SK-N-SH (cell line): ENCODE measurements around the gene COL24A1. TPM values are rescaled to one million over a fixed set of nuclear protein-coding genes. Genes with fewer than 3 reads are reported as not detected.

Experiments used
- CTCF ChIA-PET: fragments of 300-600, 350-600 bp; formaldehyde crosslinking; extraction: SDS; loops from one replicate; lab custom pipeline; 2021; lab: Yijun Ruan, JAX
- POLR2A ChIA-PET: fragments of 350-600 bp; sonication (Branson Sonifier 250); formaldehyde crosslinking; extraction: SDS; loops from one replicate; lab custom pipeline; 2020; ENCODE audit warnings: antibody characterized with exemption, inconsistent platforms; lab: Yijun Ruan, JAX
- DNase-seq: peaks from one replicate; pipeline ENCODE4 v3.0.0; 2012
- H2AFZ ChIP-seq: fragments of 200-600 bp; sonication (generic); 2 replicates; pipeline ENCODE4 v1.8.1; 2016; ENCODE audit warnings: antibody characterized with exemption, mild to moderate bottlenecking, low read depth
- H3F3A ChIP-seq: fragments of 200-600 bp; sonication (generic); replicated peaks from 2 replicates; pipeline ENCODE3; 2016; ENCODE audit warnings: antibody characterized with exemption, mild to moderate bottlenecking; ENCODE audit not compliant: insufficient read depth
- H3K27ac ChIP-seq, 2 experiments: fragments of 200-500 bp in 1 of 2; fragments of 200-600 bp in 1 of 2; sonication (Bioruptor generic) in 1 of 2; sonication (generic), shearing (Covaris generic) in 1 of 2; 2 replicates each; pipeline versions ENCODE4 v1.5.1 to v1.6.1; 2014 to 2016; ENCODE audit warnings: low read depth in 2 of 2, inconsistent platforms in 1 of 2, low read length in 1 of 2, mild to moderate bottlenecking in 1 of 2, mixed read lengths in 1 of 2
- H3K27me3 ChIP-seq: fragments of 200-600 bp; sonication (generic), shearing (Covaris generic); 2 replicates; pipeline ENCODE4 v1.6.1; 2016; ENCODE audit warnings: mixed run types; ENCODE audit not compliant: insufficient read depth
- H3K36me3 ChIP-seq, 2 experiments: fragments of 200-500 bp in 1 of 2; fragments of 200-600 bp in 1 of 2; sonication (Bioruptor generic) in 1 of 2; sonication (generic) in 1 of 2; replicated peaks in 1 of 2; 2 replicates each; pipeline versions ENCODE3 to v1.5.1; 2014 to 2016; ENCODE audit warnings: low read length in 1 of 2, mild to moderate bottlenecking in 1 of 2; ENCODE audit not compliant: insufficient read depth in 2 of 2, control insufficient read depth in 1 of 2
- H3K4me1 ChIP-seq, 2 experiments: fragments of 200-500 bp in 1 of 2; fragments of 200-600 bp in 1 of 2; sonication (Bioruptor generic) in 1 of 2; sonication (generic), shearing (Covaris generic) in 1 of 2; 2 replicates each; pipeline versions ENCODE4 v1.5.1 to v1.6.1; 2014 to 2016; ENCODE audit warnings: low read depth in 1 of 2, low read length in 1 of 2, mixed run types in 1 of 2; ENCODE audit not compliant: insufficient read depth in 2 of 2, control insufficient read depth in 1 of 2
- H3K4me2 ChIP-seq: fragments of 200-600 bp; sonication (generic), shearing (Covaris generic); 2 replicates; pipeline ENCODE4 v1.6.1; 2017; ENCODE audit warnings: mixed run types
- H3K4me3 ChIP-seq, 2 experiments: fragments of 200-500 bp in 1 of 2; fragments of 200-600 bp in 1 of 2; sonication (Bioruptor generic) in 1 of 2; sonication (generic), shearing (Covaris generic) in 1 of 2; 2 replicates each; pipeline versions ENCODE4 v1.5.1 to v1.8.1; 2014 to 2016; ENCODE audit warnings: low read depth in 2 of 2, inconsistent platforms in 1 of 2, low read length in 1 of 2, mild to moderate bottlenecking in 1 of 2, mixed read lengths in 1 of 2, moderate library complexity in 1 of 2
- H3K79me2 ChIP-seq: fragments of 200-600 bp; sonication (generic); 2 replicates; pipeline ENCODE4 v1.8.1; 2017; ENCODE audit warnings: mild to moderate bottlenecking; ENCODE audit not compliant: insufficient read depth
- H3K9ac ChIP-seq: fragments of 200-600 bp; sonication (generic); 2 replicates; pipeline ENCODE4 v1.6.1; 2017; ENCODE audit warnings: mixed run types
- H3K9me2 ChIP-seq: fragments of 200-600 bp; sonication (generic); 2 replicates; pipeline ENCODE4 v1.6.1; 2017; ENCODE audit warnings: mixed run types
- H3K9me3 ChIP-seq: fragments of 200-600 bp; sonication (generic); 2 replicates; pipeline ENCODE4 v1.6.1; 2017; ENCODE audit warnings: mixed run types, mild to moderate bottlenecking, moderate library complexity
- H4K20me1 ChIP-seq: fragments of 200-600 bp; sonication (generic); 2 replicates; pipeline ENCODE4 v1.6.1; 2017; ENCODE audit warnings: mild to moderate bottlenecking, mixed run types; ENCODE audit not compliant: insufficient read depth
- ELF1 ChIP-seq: IDR thresholded peaks from 2 replicates; pipeline ENCODE4 v1.4.0; 2012
- EP300 ChIP-seq, 2 experiments: IDR thresholded peaks; 2 replicates each; pipeline versions ENCODE4 v1.4.0 to v1.6.1; 2012; ENCODE audit warnings: borderline replicate concordance in 1 of 2, low read depth in 1 of 2, low read length in 1 of 2
- FOSL2 ChIP-seq: IDR thresholded peaks from 2 replicates; pipeline ENCODE4 v1.4.0; 2012; ENCODE audit warnings: low read depth, mild to moderate bottlenecking, moderate library complexity, borderline replicate concordance
- FOXM1 ChIP-seq: IDR thresholded peaks from 2 replicates; pipeline ENCODE4 v1.4.0; 2012; ENCODE audit warnings: low read depth, mild to moderate bottlenecking
- GATA2 ChIP-seq: sonication (generic); formaldehyde crosslinking; IDR thresholded peaks from 2 replicates; pipeline ENCODE4 v1.5.0; 2020; ENCODE audit warnings: mild to moderate bottlenecking, missing genetic modification reagents
- NFIC ChIP-seq: IDR thresholded peaks from 2 replicates; pipeline ENCODE4 v1.4.0; 2012; ENCODE audit warnings: borderline replicate concordance
- RAD21 ChIP-seq: IDR thresholded peaks from 2 replicates; pipeline ENCODE4 v1.6.1; 2012; ENCODE audit warnings: mild to moderate bottlenecking, low read length
- RCOR1 ChIP-seq: fragments of 150-350 bp; IDR thresholded peaks from 2 replicates; pipeline ENCODE4 v1.6.1; 2017; ENCODE audit warnings: antibody characterized with exemption, low read length
- RXRA ChIP-seq: IDR thresholded peaks from 2 replicates; pipeline ENCODE4 v1.4.0; 2012; ENCODE audit warnings: low read depth, mild to moderate bottlenecking, borderline replicate concordance
- SIN3A ChIP-seq: IDR thresholded peaks from 2 replicates; pipeline ENCODE4 v1.6.1; 2012; ENCODE audit warnings: low read depth, mild to moderate bottlenecking, low read length, moderate library complexity, borderline replicate concordance
- TAF1 ChIP-seq: IDR thresholded peaks from 2 replicates; pipeline ENCODE4 v1.6.1; 2012; ENCODE audit warnings: low read depth, mild to moderate bottlenecking, low read length, moderate library complexity, borderline replicate concordance
- TCF12 ChIP-seq: IDR thresholded peaks from 2 replicates; pipeline ENCODE4 v1.4.0; 2012
- WGBS: methylation state at CpG from one replicate; pipeline ENCODE4 v1.1.6; 2017; ENCODE audit warnings: low lambda C conversion rate; 5-methylcytosine and 5-hydroxymethylcytosine counted together
- polyA plus RNA-seq, 3 experiments: library from polyadenylated mRNA; depleted of rRNA; stranded (reverse); fragments of >200 nt; gene quantifications; 2 replicates each; pipeline ENCODE4 v1.2.3, GENCODE V29; 2012
- TF ChIP-seq, protein P1 (sequence below): IDR thresholded peaks from 2 replicates; pipeline ENCODE4 v1.4.0; 2012; ENCODE audit warnings: low read depth, borderline replicate concordance
- TF ChIP-seq, protein P2 (sequence below): IDR thresholded peaks from 2 replicates; pipeline ENCODE4 v1.6.1; 2012; ENCODE audit warnings: mild to moderate bottlenecking, low read depth, low read length, moderate library complexity
- TF ChIP-seq, protein P3 (sequence below): fragments of 150-350 bp; IDR thresholded peaks from 2 replicates; pipeline ENCODE4 v1.6.1; 2017; ENCODE audit warnings: antibody characterized with exemption, low read length, low read depth, borderline replicate concordance

Gene COL24A1
- polyA plus RNA-seq, 1 of the 3 experiments (the other 2 are of a cell fraction) = not detected

DNA sequence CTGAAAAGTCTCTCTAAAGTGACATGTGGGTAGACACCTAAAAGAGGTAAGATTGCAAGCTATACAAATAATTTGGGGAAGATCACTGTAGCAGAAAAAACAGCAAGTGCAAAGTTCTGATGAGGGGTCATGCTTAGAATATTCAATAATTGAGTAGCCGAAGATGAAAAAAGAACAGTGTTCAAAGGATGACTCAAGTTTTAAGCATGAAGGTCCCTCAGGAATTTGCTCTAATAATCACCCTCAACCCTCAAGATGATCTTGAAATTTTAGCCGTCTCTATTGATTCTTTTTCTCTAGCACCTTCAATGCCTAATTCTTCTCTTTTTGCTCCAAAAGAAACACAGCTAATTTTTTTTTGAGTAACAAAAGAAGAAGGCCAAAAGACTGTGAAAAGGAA, 257.7 kb downstream of the COL24A1 start:
- no peaks in the 10 kb centered on the region for H3K4me1 ChIP-seq
- no peaks in the 10 kb centered on the region for H4K20me1 ChIP-seq
- POLR2A ChIA-PET = no interaction called here
- no peaks in the 10 kb centered on the region for H3K79me2 ChIP-seq
- no peak overlapping the region for H2AFZ ChIP-seq
- H3K36me3 ChIP-seq = no peaks in the 10 kb centered on the region
- H3K9me3 ChIP-seq = no peaks in the 10 kb centered on the region
- H3K27me3 ChIP-seq = no peaks in the 10 kb centered on the region
- H3K4me2 ChIP-seq = no peak overlapping the region
- CTCF ChIA-PET = interaction anchor here (1.2 to 2.4 kb wide), 2 partner anchors 117 to 120 kb away, joined by 3 to 10 read pairs; no protein-coding TSS in a partner anchor
- no peak for DNase-seq
- H3K9me2 ChIP-seq = no peaks in the 10 kb centered on the region
- H3K27ac ChIP-seq = no peak overlapping the region
- TF ChIP-seq SIN3A (no peak), ELF1 (no peak), NFIC (no peak), GATA2 (CRISPR knock-in tag) (no peak), RAD21 (no peak), EP300 (IDR thresholded peaks at IDR 0.05; ENCODE audit: borderline replicate concordance in 1 of 2, low read depth in 1 of 2, low read length in 1 of 2) (no peak), TAF1 (no peak), FOXM1 (no peak), RCOR1 (no peak), TCF12 (no peak), RXRA (no peak), FOSL2 (no peak)
- TF ChIP-seq, protein P1, sequence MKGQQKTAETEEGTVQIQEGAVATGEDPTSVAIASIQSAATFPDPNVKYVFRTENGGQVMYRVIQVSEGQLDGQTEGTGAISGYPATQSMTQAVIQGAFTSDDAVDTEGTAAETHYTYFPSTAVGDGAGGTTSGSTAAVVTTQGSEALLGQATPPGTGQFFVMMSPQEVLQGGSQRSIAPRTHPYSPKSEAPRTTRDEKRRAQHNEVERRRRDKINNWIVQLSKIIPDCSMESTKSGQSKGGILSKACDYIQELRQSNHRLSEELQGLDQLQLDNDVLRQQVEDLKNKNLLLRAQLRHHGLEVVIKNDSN = no peak
- TF ChIP-seq, protein P2, sequence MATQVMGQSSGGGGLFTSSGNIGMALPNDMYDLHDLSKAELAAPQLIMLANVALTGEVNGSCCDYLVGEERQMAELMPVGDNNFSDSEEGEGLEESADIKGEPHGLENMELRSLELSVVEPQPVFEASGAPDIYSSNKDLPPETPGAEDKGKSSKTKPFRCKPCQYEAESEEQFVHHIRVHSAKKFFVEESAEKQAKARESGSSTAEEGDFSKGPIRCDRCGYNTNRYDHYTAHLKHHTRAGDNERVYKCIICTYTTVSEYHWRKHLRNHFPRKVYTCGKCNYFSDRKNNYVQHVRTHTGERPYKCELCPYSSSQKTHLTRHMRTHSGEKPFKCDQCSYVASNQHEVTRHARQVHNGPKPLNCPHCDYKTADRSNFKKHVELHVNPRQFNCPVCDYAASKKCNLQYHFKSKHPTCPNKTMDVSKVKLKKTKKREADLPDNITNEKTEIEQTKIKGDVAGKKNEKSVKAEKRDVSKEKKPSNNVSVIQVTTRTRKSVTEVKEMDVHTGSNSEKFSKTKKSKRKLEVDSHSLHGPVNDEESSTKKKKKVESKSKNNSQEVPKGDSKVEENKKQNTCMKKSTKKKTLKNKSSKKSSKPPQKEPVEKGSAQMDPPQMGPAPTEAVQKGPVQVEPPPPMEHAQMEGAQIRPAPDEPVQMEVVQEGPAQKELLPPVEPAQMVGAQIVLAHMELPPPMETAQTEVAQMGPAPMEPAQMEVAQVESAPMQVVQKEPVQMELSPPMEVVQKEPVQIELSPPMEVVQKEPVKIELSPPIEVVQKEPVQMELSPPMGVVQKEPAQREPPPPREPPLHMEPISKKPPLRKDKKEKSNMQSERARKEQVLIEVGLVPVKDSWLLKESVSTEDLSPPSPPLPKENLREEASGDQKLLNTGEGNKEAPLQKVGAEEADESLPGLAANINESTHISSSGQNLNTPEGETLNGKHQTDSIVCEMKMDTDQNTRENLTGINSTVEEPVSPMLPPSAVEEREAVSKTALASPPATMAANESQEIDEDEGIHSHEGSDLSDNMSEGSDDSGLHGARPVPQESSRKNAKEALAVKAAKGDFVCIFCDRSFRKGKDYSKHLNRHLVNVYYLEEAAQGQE = no peak
- TF ChIP-seq, protein P3, sequence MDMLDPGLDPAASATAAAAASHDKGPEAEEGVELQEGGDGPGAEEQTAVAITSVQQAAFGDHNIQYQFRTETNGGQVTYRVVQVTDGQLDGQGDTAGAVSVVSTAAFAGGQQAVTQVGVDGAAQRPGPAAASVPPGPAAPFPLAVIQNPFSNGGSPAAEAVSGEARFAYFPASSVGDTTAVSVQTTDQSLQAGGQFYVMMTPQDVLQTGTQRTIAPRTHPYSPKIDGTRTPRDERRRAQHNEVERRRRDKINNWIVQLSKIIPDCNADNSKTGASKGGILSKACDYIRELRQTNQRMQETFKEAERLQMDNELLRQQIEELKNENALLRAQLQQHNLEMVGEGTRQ = no peak
- H3K9ac ChIP-seq = no peak overlapping the region
- WGBS = 18% methylated on average over 2 of the region's 2 CpGs
- H3K4me3 ChIP-seq = no peak overlapping the region
- H3F3A ChIP-seq = no peaks in the 10 kb centered on the region
